AG10803 (cell line): Measurements from ENCODE around the gene CENPM.
"Not testable (repeated sequence)": the region's sequence is repeated elsewhere in the genome, so short reads cannot be mapped to it uniquely, and the experiment has no call there.

Experiments used
- DNase-seq: peaks from one replicate; pipeline ENCODE4 v3.0.0; 2010; ENCODE audit warnings: low read depth
- H3K4me3 ChIP-seq: 2 replicates; pipeline ENCODE4 v1.5.1; 2011; ENCODE audit warnings: mild to moderate bottlenecking, low read length, control low read depth
- TF ChIP-seq, protein P1 (sequence below): conservative IDR thresholded peaks from 2 replicates; pipeline ENCODE4 v1.5.1; 2011; ENCODE audit warnings: mild to moderate bottlenecking, low read length, control low read depth, inconsistent platforms

The CENPM gene

DNA sequence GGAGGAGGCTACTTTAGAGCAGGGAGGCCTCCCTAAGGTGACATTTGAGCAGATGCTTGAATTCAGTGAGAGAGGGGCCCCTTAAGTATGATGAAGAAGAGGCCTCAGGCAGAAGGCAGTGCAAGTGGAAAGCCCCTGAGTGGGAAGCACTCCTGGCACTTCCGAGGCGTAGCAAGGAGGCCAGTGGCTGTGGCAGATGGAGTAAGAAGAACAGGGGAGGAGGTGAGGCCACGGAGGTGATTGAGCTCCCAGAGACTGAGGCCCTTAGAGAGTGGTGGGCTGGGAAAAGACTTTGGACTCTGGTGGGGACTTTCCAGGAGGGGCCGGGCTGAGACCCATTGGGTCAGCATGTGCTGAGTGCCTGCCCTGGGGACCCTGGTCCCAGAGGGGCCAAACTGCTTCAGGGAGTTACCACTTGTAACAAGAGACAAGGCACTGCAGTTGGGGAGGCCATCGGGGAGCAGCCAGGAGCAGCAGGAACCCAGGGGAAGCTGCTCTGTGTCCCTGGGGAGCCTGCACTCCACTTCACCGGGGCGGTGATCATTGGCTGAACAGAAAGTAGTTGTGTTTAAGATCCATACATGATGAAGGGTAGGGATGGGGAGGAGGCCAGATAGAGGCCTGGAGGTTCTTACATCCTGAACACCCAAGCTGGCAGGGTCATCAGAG is 2.5 kb upstream of the CENPM start:
- no peak for DNase-seq
- TF ChIP-seq, protein P1, sequence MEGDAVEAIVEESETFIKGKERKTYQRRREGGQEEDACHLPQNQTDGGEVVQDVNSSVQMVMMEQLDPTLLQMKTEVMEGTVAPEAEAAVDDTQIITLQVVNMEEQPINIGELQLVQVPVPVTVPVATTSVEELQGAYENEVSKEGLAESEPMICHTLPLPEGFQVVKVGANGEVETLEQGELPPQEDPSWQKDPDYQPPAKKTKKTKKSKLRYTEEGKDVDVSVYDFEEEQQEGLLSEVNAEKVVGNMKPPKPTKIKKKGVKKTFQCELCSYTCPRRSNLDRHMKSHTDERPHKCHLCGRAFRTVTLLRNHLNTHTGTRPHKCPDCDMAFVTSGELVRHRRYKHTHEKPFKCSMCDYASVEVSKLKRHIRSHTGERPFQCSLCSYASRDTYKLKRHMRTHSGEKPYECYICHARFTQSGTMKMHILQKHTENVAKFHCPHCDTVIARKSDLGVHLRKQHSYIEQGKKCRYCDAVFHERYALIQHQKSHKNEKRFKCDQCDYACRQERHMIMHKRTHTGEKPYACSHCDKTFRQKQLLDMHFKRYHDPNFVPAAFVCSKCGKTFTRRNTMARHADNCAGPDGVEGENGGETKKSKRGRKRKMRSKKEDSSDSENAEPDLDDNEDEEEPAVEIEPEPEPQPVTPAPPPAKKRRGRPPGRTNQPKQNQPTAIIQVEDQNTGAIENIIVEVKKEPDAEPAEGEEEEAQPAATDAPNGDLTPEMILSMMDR, result no peak
- no peak overlapping the region for H3K4me3 ChIP-seq

DNA sequence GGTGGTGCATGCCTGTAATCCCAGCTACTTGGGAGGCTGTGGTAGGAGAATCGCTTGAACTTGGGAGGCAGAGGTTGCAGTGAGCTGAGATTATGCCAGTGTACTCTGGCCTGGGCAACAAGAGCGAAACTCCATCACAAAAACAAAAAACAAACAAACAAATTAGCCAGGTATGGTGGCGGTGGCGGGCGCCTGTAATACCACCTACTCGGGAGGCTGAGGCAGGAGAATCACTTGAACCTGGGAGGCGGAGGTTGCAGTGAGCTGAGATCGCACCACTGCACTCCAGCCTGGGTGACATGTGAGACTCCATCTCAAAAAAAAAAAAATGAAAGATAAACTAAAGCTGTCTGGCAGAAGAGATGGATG is 2.0 kb upstream of the CENPM start:
- DNase-seq, H3K4me3 ChIP-seq: not testable (repeated sequence)

DNA sequence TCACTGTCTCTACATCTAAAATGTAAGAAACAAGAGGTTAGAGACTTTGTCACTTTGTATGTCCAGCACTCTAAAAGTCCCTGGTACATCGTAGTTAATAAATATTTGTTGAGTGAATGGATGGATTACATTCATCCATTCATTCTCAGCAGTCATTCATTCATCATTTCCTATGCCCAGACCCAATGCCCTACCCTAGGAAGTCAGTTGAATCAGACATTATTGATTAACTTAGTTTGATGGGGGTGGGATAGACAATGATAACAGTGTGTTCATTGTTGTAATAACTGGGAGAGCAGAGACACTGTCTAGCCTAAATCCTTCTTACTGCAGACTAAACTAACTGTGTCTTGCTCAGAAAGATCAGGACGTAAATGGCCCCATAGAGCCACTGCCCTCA is 1.2 kb upstream of the CENPM start:
- H3K4me3 ChIP-seq, result no peak overlapping the region
- DNase-seq, result no peak
- TF ChIP-seq, protein P1, result no peak

DNA sequence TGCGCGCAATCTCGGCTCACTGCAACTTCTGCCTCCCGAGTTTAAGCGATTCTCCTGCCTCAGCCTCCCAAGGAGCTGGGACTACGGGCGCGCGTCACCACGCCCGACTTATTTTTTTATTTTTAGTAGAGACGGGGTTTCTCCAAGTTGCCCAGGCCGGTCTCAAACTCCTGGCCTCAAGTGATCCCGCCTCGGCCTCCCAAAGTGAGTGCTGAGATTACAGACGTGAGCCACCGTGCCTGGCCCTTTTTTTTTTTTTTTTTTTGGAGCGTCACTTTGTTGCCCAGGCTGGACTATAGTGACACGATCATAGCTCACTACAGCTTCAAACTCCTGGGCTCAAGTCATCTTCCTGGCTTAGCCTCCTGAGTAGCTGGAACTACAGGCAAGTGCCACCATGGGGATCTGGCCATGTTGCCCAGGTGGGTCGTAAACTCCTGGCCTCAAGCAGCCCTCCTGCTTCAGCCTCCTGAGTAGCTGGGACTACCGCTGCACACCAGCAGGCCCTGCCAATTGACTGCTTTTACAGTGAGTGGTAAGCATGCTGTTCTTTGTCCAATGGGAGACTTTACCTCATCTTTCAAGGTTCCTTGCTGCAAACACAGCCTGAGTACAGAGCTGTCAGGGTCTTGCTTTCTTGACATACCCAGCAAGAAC is 600 bp upstream of the CENPM start:
- TF ChIP-seq, protein P1, result no peak
- H3K4me3 ChIP-seq, result peak overlapping the region; percentile 91
- no peak for DNase-seq

DNA sequence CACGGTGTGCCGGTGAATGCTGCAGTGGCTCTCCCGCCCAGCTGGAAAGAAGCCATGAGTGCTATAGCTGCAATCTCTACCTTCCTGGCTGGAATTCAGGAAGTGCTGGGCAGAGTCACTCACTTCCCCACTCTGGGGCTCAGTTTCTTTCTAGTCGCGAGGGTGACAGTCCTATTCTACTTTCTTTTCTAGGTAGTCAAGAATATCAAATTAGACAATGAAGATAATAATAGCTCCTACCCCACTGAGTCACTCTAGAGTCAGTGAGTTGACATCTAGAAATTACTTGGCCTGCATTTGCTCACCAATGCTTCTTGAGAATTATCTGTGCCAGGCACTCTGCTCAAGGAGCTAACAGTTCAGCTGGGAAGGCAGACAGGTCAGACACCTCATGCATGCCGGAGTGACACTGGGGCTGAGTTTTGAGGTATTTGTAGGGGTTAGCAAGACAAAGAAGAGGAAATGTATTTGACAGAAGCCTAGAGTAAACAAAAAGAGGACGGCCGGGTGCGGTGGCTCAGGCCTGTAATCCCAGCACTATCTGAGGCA is 3.2 kb downstream of the CENPM start:
- H3K4me3 ChIP-seq, result no peak overlapping the region
- DNase-seq, result no peak
- TF ChIP-seq, protein P1, result no peak

DNA sequence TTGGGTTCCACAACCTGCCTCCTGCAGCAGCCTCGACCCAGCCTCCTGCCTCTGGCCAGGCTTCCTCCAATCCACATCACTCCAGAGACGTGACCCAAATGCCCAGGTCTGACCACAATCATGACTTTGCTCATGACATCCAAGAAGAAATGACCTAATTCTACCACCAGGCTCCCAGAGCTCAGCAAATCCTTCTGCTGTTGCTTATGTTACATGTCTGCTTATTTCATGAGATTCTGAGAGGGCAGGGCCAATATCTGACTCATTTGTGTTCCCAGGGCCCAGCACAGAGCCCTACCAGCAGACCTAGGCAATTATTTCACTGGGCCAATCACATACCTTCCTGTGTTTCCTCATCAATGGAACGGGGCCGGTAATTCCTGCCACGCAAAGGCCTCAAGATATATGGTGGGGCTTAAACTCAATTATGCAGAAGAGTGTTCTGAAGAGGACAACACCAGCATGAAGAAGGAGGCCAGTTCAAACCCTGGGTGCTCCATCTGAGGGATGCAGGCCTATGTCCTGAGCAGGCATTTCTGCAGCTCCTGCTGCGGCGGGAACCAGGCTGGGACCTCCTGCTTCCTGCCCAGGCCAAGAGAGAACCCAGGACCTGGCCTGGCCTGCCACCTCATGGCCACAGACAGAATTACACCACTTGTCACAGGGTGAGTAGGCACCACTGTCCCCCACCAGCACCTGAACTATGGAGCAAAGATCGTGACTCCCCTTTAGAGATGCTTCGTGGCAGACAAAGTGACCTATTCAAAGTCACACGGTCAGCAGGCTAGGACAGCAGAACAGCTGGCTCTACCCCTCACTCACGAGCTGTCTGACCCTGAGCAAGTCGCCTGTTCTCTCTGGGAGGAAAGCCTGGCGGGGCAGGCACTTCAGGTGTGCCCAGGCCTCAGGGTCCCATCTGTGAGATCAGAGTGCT is 5.9 kb downstream of the CENPM start:
- TF ChIP-seq, protein P1, result peak; percentile 89
- H3K4me3 ChIP-seq, result no peak overlapping the region
- DNase-seq, result peak; percentile 93
